Stimulated activated CD8-positive, alpha-beta memory T cell treated with anti-CD3 and anti-CD28 coated beads, Interleukin-15, amount 100 ng/mL, for 4 hours (primary cell): Measurements from ENCODE around the gene TGFB3.
"Not testable (repeated sequence)": the region's sequence is repeated elsewhere in the genome, so short reads cannot be mapped to it uniquely, and the experiment has no call there.

Experiments
- DNase-seq, 2 donors: peaks; one replicate each; pipeline ENCODE4 v3.0.0-alpha.2; 2020; ENCODE audit warnings: low read depth in 2 of 2

The TGFB3 gene

GRCh38 chr14:75960231-75960630 is 21.6 kb downstream of the TGFB3 start:
- DNase-seq, result no peak

GRCh38 chr14:75959031-75959430 is 22.8 kb downstream of the TGFB3 start:
- no peak for DNase-seq

GRCh38 chr14:75952489-75952888 is 29.3 kb downstream of the TGFB3 start:
- no peak for DNase-seq

GRCh38 chr14:75946785-75947184 is 35.0 kb downstream of the TGFB3 start:
- DNase-seq, result no peak

GRCh38 chr14:75944607-75945241 is 37.1 kb downstream of the TGFB3 start:
- DNase-seq, result no peak

GRCh38 chr14:75941030-75941429 is 40.8 kb downstream of the TGFB3 start:
- no peak for DNase-seq

GRCh38 chr14:75939200-75939599 is 42.6 kb downstream of the TGFB3 start:
- DNase-seq, result no peak

GRCh38 chr14:75934998-75935628 is 46.7 kb downstream of the TGFB3 start:
- no peak for DNase-seq

- DNase-seq, result no peak
These were observed 48.0 kb downstream of the TGFB3 start for GRCh38 chr14:75933712-75934296.

GRCh38 chr14:75928690-75929181 is 53.1 kb downstream of the TGFB3 start:
- no peak for DNase-seq

GRCh38 chr14:75927564-75928087 is 54.2 kb downstream of the TGFB3 start:
- no peak for DNase-seq

GRCh38 chr14:75926431-75927115 is 55.2 kb downstream of the TGFB3 start:
- no peak for DNase-seq

GRCh38 chr14:75925141-75925840 is 56.5 kb downstream of the TGFB3 start:
- not testable (repeated sequence) for DNase-seq

- DNase-seq, result not testable (repeated sequence)
These were observed 61.4 kb downstream of the TGFB3 start for GRCh38 chr14:75920421-75920820.

- DNase-seq, result no peak
These were observed 63.9 kb downstream of the TGFB3 start for GRCh38 chr14:75917946-75918335.

GRCh38 chr14:75917322-75917945 is 64.4 kb downstream of the TGFB3 start:
- no peak for DNase-seq

- DNase-seq, result no peak
These were observed 66.8 kb downstream of the TGFB3 start for GRCh38 chr14:75915045-75915444.

- DNase-seq, result no peak
These were observed 68.6 kb downstream of the TGFB3 start for GRCh38 chr14:75913183-75913582.

- no peak for DNase-seq
These were observed 69.9 kb downstream of the TGFB3 start for GRCh38 chr14:75911883-75912282.

GRCh38 chr14:75910048-75910447 is 71.7 kb downstream of the TGFB3 start:
- no peak for DNase-seq

- no peak for DNase-seq
These were observed 72.2 kb downstream of the TGFB3 start for GRCh38 chr14:75909630-75910029.
